Stomach (tissue), 4 donors: ENCODE data around the gene EIF5.

ENCODE experiments used
- CTCF ChIP-seq, 7 experiments: fragments of 450-650 bp in 4 of 7; fragments of 200-600 bp in 3 of 7; sonication (generic) in 3 of 7; IDR thresholded peaks; one replicate each; pipeline ENCODE4 v1.5.1; 2016 to 2019; ENCODE audit warnings: antibody characterized with exemption in 7 of 7, control low read depth in 2 of 7, mild to moderate bottlenecking in 1 of 7
- POLR2AphosphoS5 ChIP-seq, 3 donors: sonication (generic); formaldehyde crosslinking; IDR thresholded peaks; one replicate each; pipeline ENCODE4 v1.6.1; 2016; ENCODE audit warnings: antibody characterized with exemption in 3 of 3

- no peak for TF ChIP-seq POLR2AphosphoS5 (IDR thresholded peaks at IDR 0.05)
- TF ChIP-seq CTCF (IDR thresholded peaks at IDR 0.05) = no peak
Measured at GRCh38 chr14:103317251-103317650, 16.8 kb upstream of the EIF5 start.
